ENCODE data around the gene COG5. TPM values are rescaled to one million over a fixed set of nuclear protein-coding genes. Genes with fewer than 3 reads are reported as not detected.

COG5 gene
- total RNA-seq, 1 experiment from 2014 or later = 20.2 TPM

GRCh38 chr7:107268594-107268993, 295.1 kb downstream of the COG5 start:
- H3K23ac ChIP-seq (ENCODE audit: insufficient read length, low read depth, low read length) = no peak overlapping the region
- Mint-ChIP-seq H3K4me1 (no peaks in the 10 kb centered on the region), H3K27ac (no peak overlapping the region), H3K9me3 (no peaks in the 10 kb centered on the region), H3K36me3 (ENCODE audit: insufficient read depth in 1 of 3, low read depth in 3 of 3) (peaks cover 0 to 11% (median 0%) of the 10 kb centered on the region in 3 experiments; a peak in 3 of 7 replicates), H3K27me3 (ENCODE audit: low read depth) (no peaks in the 10 kb centered on the region), H3K4me3 (no peak overlapping the region)
- no peak overlapping the region for H2AK5ac ChIP-seq (ENCODE audit: insufficient read length, low read length)
- no peak overlapping the region for H3T11ph ChIP-seq (ENCODE audit: low read length)
- H3K56ac ChIP-seq (ENCODE audit: insufficient read length, low read depth, low read length) = no peak overlapping the region
- H2BK120ac ChIP-seq (ENCODE audit: low read depth, low read length, poor library complexity, severe bottlenecking) = no peak overlapping the region
- H3K18ac ChIP-seq (ENCODE audit: insufficient read length, low read depth, low read length) = no peak overlapping the region
- H3K9ac ChIP-seq (ENCODE audit: extremely low read depth, insufficient read length, low read length) = no peak overlapping the region
- H3K14ac ChIP-seq (ENCODE audit: insufficient read depth, low read length) = no peak overlapping the region
- H3K23me2 ChIP-seq (ENCODE audit: insufficient read length, low read depth, low read length, poor library complexity, severe bottlenecking) = no peaks in the 10 kb centered on the region
- H2BK20ac ChIP-seq (ENCODE audit: low read depth, low read length, poor library complexity, severe bottlenecking) = no peak overlapping the region
- no peaks in the 10 kb centered on the region for H4K20me1 ChIP-seq (ENCODE audit: control insufficient read depth, insufficient read depth, insufficient read length)
- no peaks in the 10 kb centered on the region for H3K27me3 ChIP-seq (ENCODE audit: insufficient read depth, low read length)
- WGBS (ENCODE audit: extremely low coverage, insufficient read length, low lambda C conversion rate) = no CpG with 5 or more reads among the region's 2 CpGs
- H3K4me1 ChIP-seq (ENCODE audit: insufficient read depth, low read length) = no peaks in the 10 kb centered on the region
- DNase-seq = no peak
- H2BK12ac ChIP-seq (ENCODE audit: insufficient read length, low read depth, low read length) = no peak overlapping the region
- no peak overlapping the region for H2AFZ ChIP-seq (ENCODE audit: low read length)
- no peaks in the 10 kb centered on the region for H3K79me2 ChIP-seq (ENCODE audit: insufficient read depth, low read length)
- no peak for TF ChIP-seq CTCF (conservative IDR thresholded peaks at IDR 0.05)
- H3K79me1 ChIP-seq (ENCODE audit: insufficient read depth, low read depth, low read length, poor library complexity, severe bottlenecking) = no peaks in the 10 kb centered on the region
- no peak overlapping the region for H4K91ac ChIP-seq (ENCODE audit: insufficient read length, low read depth, low read length)
- H3K4me2 ChIP-seq (ENCODE audit: insufficient read depth, insufficient read length, low read length) = no peak overlapping the region
- no peak overlapping the region for H4K5ac ChIP-seq (ENCODE audit: insufficient read length, low read depth, low read length)
- no peak overlapping the region for H3K4ac ChIP-seq (ENCODE audit: low read depth, low read length)
- no peaks in the 10 kb centered on the region for H3K9me3 ChIP-seq (ENCODE audit: control insufficient read depth, low read depth, low read length)
- no peak overlapping the region for H2BK15ac ChIP-seq (ENCODE audit: low read depth, low read length)
- H2BK5ac ChIP-seq (ENCODE audit: insufficient read length, low read length) = no peak overlapping the region
- H4K8ac ChIP-seq (replicated peaks; ENCODE audit: insufficient read length, low read depth, low read length) = no peak overlapping the region
- H3K27ac ChIP-seq (ENCODE audit: insufficient read length, low read depth, low read length) = no peak overlapping the region

Measured in H9 (cell line).